ENCODE results near the gene GNPAT. TPM values are rescaled to one million over a fixed set of nuclear protein-coding genes. Genes with fewer than 3 reads are reported as not detected.

GNPAT gene
- total RNA-seq, 1 donor from 2014 or later: 32.5 TPM

DNA sequence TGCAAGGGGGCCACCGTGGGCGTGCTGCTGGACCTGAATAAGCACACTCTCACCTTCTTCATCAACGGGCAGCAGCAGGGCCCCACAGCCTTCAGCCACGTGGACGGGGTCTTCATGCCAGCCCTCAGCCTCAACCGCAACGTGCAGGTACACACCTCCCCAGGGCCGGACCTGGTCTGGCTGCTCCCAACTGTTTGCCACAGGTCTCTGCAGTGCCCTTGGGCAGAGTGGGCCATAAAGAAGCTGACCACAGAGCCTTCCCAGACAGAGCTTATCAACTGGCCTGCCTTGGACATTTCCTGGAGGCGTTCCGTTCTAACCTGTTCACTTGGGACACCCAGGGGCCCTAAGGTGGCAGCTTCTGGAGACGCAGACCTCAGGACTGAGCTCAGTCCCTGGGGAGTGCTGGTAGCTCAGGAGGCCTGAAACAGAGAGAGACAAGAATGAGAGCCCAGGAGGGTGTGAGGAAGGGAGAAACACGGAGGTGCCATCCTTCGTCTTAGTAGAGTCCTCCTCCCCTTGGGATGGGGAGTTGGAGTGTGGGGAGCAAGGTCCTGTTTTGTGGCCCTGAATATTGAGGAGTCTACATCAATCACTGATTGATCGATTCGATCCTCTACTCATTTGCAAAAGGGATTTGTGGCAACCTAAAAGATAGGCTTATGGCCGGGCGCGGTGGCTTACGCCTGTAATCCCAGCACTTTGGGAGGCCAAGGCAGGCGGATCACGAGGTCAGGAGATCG is 27.0 kb upstream of the GNPAT start:
- Histone ChIP-seq H3K27ac (ENCODE audit: low read depth, low read length) (no peak overlapping the region), H3K9me3 (ENCODE audit: insufficient read depth, low read depth, low read length) (no peaks in the 10 kb centered on the region), H3K27me3 (ENCODE audit: insufficient read depth, low read length) (peaks cover 26% of the 10 kb centered on the region), H4K20me1 (ENCODE audit: insufficient read depth, low read length) (no peaks in the 10 kb centered on the region), H3K36me3 (ENCODE audit: insufficient read depth, low read length) (no peaks in the 10 kb centered on the region), H3K9ac (ENCODE audit: low read length) (no peak overlapping the region), H2AFZ (ENCODE audit: low read depth, low read length) (no peak overlapping the region), H3K4me2 (ENCODE audit: low read length) (no peak overlapping the region), H3K4me1 (ENCODE audit: insufficient read depth, low read length) (no peaks in the 10 kb centered on the region), H3K79me2 (ENCODE audit: insufficient read depth, low read length) (no peaks in the 10 kb centered on the region), H3K4me3 (ENCODE audit: insufficient read depth, low read depth, low read length) (no peak overlapping the region)
- FAIRE-seq (no peak), DNase-seq (ENCODE audit: low read depth) (no peak)
- H3K4me1 Mint-ChIP-seq (ENCODE audit: low read depth, unreplicated experiment): peaks cover 3% of the 10 kb centered on the region
- H3K4me3 Mint-ChIP-seq (ENCODE audit: unreplicated experiment): no peak overlapping the region
- H3K36me3 Mint-ChIP-seq (ENCODE audit: low read depth, unreplicated experiment): no peaks in the 10 kb centered on the region
- TF ChIP-seq, protein P1, sequence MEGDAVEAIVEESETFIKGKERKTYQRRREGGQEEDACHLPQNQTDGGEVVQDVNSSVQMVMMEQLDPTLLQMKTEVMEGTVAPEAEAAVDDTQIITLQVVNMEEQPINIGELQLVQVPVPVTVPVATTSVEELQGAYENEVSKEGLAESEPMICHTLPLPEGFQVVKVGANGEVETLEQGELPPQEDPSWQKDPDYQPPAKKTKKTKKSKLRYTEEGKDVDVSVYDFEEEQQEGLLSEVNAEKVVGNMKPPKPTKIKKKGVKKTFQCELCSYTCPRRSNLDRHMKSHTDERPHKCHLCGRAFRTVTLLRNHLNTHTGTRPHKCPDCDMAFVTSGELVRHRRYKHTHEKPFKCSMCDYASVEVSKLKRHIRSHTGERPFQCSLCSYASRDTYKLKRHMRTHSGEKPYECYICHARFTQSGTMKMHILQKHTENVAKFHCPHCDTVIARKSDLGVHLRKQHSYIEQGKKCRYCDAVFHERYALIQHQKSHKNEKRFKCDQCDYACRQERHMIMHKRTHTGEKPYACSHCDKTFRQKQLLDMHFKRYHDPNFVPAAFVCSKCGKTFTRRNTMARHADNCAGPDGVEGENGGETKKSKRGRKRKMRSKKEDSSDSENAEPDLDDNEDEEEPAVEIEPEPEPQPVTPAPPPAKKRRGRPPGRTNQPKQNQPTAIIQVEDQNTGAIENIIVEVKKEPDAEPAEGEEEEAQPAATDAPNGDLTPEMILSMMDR (IDR thresholded peaks at IDR 0.05; ENCODE audit: insufficient read depth, low read depth, low read length): no peak
- no peak for TF ChIP-seq EZH2 (IDR thresholded peaks at IDR 0.05; ENCODE audit: insufficient read depth, low read length)
- peaks cover 59% of the 10 kb centered on the region for H3K27me3 Mint-ChIP-seq (ENCODE audit: low read depth, unreplicated experiment)
- H3K27ac Mint-ChIP-seq (ENCODE audit: unreplicated experiment): no peak overlapping the region
- no peaks in the 10 kb centered on the region for H3K9me3 Mint-ChIP-seq (ENCODE audit: unreplicated experiment)

DNA sequence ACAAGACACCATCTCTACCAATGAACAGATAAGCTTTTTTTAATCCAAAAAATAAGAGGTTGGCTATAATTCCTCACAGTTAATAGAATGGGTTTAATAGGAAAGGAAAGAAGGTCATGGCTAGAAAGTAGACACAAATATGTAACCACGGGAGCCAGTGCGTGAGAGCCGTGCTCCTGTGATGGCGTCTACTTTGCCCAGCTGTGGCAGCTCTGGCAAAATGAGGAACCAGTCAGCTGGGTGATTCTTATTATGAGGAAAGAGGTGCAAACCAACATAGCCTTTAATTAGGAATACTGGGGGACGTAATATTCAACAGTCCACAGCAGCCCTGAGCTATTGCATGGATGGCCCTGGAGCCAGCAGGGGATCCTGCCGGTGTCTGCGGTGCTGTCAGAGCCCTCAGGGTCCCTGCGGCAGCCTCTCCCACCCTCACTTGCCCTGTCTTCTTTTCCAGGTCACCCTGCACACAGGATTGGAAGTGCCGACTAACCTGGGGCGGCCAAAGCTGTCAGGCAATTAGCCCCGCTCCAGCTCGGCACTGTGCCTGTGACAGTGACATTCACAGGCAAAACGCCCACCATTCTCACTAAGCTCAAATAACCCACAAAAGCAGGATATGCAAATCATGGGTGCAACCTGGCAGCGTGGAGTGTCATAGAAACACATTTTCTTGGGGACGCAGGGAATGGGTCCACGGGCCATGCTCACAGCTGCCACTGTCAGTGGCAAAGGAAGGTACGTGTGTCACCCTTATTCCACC is 25.9 kb upstream of the GNPAT start:
- Histone ChIP-seq H3K27ac (ENCODE audit: low read depth, low read length) (no peak overlapping the region), H4K20me1 (ENCODE audit: insufficient read depth, low read length) (no peaks in the 10 kb centered on the region), H3K4me1 (ENCODE audit: insufficient read depth, low read length) (no peaks in the 10 kb centered on the region), H3K27me3 (ENCODE audit: insufficient read depth, low read length) (peaks cover 26% of the 10 kb centered on the region), H3K79me2 (ENCODE audit: insufficient read depth, low read length) (no peaks in the 10 kb centered on the region), H2AFZ (ENCODE audit: low read depth, low read length) (no peak overlapping the region), H3K9me3 (ENCODE audit: insufficient read depth, low read depth, low read length) (no peaks in the 10 kb centered on the region), H3K4me2 (ENCODE audit: low read length) (no peak overlapping the region), H3K36me3 (ENCODE audit: insufficient read depth, low read length) (no peaks in the 10 kb centered on the region), H3K9ac (ENCODE audit: low read length) (no peak overlapping the region), H3K4me3 (ENCODE audit: insufficient read depth, low read depth, low read length) (no peak overlapping the region)
- H3K4me1 Mint-ChIP-seq (ENCODE audit: low read depth, unreplicated experiment): peaks cover 3% of the 10 kb centered on the region
- no peaks in the 10 kb centered on the region for H3K9me3 Mint-ChIP-seq (ENCODE audit: unreplicated experiment)
- no peak for FAIRE-seq
- no peak overlapping the region for H3K27ac Mint-ChIP-seq (ENCODE audit: unreplicated experiment)
- no peak for DNase-seq (ENCODE audit: low read depth)
- H3K27me3 Mint-ChIP-seq (ENCODE audit: low read depth, unreplicated experiment): peaks cover 57% of the 10 kb centered on the region
- H3K36me3 Mint-ChIP-seq (ENCODE audit: low read depth, unreplicated experiment): no peaks in the 10 kb centered on the region
- TF ChIP-seq, protein P1 (IDR thresholded peaks at IDR 0.05; ENCODE audit: insufficient read depth, low read depth, low read length): no peak
- TF ChIP-seq EZH2 (IDR thresholded peaks at IDR 0.05; ENCODE audit: insufficient read depth, low read length): no peak
- no peak overlapping the region for H3K4me3 Mint-ChIP-seq (ENCODE audit: unreplicated experiment)
